Thyroid gland (tissue), 4 donors: ENCODE data around the gene MEAK7. TPM values are rescaled to one million over a fixed set of nuclear protein-coding genes. Genes with fewer than 3 reads are reported as not detected.

Experiments
- DNase-seq, 2 donors: peaks; one replicate each; pipeline ENCODE4 v3.0.0-alpha.2; 2019
- H3K27ac ChIP-seq, 3 donors: fragments of 200-600 bp; sonication (generic); 1 replicate in 2 of 3; 2 replicates in 1 of 3; pipeline ENCODE4 v1.5.1; 2016 to 2019; ENCODE audit warnings: mild to moderate bottlenecking in 1 of 3, moderate library complexity in 1 of 3
- H3K27me3 ChIP-seq: fragments of 200-600 bp; sonication (generic); one replicate; pipeline ENCODE4 v1.5.1; 2019
- H3K36me3 ChIP-seq, 2 donors: fragments of 200-600 bp; sonication (generic); one replicate each; pipeline ENCODE4 v1.5.1; 2016 to 2019
- H3K4me1 ChIP-seq, 2 donors: fragments of 200-600 bp; sonication (generic); one replicate each; pipeline ENCODE4 v1.5.1; 2017 to 2019
- H3K4me3 ChIP-seq, 3 donors: fragments of 200-600 bp; sonication (generic); replicated peaks in 1 of 3; 1 replicate in 2 of 3; 2 replicates in 1 of 3; pipeline ENCODE4 v1.5.1; 2016; ENCODE audit warnings: mild to moderate bottlenecking in 1 of 3
- H3K9me3 ChIP-seq: fragments of 200-600 bp; sonication (generic); one replicate; pipeline ENCODE4 v1.5.1; 2017
- POLR2A ChIP-seq, 2 donors: fragments of 450-650 bp; IDR thresholded peaks; one replicate each; pipeline ENCODE4 v1.6.1; 2017; ENCODE audit warnings: antibody characterized with exemption in 2 of 2, mild to moderate bottlenecking in 2 of 2, moderate library complexity in 1 of 2
- WGBS, 2 donors: methylation state at CpG; one replicate each; pipeline ENCODE4 v1.1.5; 2017; 5-methylcytosine and 5-hydroxymethylcytosine counted together
- intact Hi-C: fragments of 100-400 bp; cut with DNase I; formaldehyde crosslinking; loops from one replicate; pipeline ENCODE4 v1.15.1; 2023
- total RNA-seq, 4 donors: library from RNA; depleted of rRNA; stranded (reverse); fragments of >200 nt; gene quantifications; one replicate each; pipeline ENCODE4 v1.2.3, GENCODE V29; 2016
- TF ChIP-seq, protein P1 (sequence below), 6 experiments: fragments of 200-600 bp in 3 of 6; fragments of 450-650 bp in 3 of 6; sonication (generic) in 3 of 6; IDR thresholded peaks; one replicate each; pipeline ENCODE4 v1.5.1; 2016 to 2019; ENCODE audit warnings: antibody characterized with exemption in 6 of 6, mild to moderate bottlenecking in 2 of 6, inconsistent platforms in 1 of 6, moderate library complexity in 1 of 6

Gene MEAK7
- total RNA-seq, 4 donors from 2014 or later = 14.5 to 19.2 (median 16.3) TPM

- intact Hi-C loops = no loop called here
- no peak for DNase-seq
- no peak overlapping the region for H3K4me3 ChIP-seq
- H3K27me3 ChIP-seq = no peaks in the 10 kb centered on the region
- WGBS, 2 donors = 90 to 91% methylated on average over 13 of the region's 13 CpGs
- peaks cover 12 to 27% of the 10 kb centered on the region in 2 donors for H3K36me3 ChIP-seq
- no peaks in the 10 kb centered on the region for H3K9me3 ChIP-seq
- H3K4me1 ChIP-seq = peaks cover 5 to 6% of the 10 kb centered on the region in 2 donors
- no peak for TF ChIP-seq POLR2A (IDR thresholded peaks at IDR 0.05)
- TF ChIP-seq, protein P1, sequence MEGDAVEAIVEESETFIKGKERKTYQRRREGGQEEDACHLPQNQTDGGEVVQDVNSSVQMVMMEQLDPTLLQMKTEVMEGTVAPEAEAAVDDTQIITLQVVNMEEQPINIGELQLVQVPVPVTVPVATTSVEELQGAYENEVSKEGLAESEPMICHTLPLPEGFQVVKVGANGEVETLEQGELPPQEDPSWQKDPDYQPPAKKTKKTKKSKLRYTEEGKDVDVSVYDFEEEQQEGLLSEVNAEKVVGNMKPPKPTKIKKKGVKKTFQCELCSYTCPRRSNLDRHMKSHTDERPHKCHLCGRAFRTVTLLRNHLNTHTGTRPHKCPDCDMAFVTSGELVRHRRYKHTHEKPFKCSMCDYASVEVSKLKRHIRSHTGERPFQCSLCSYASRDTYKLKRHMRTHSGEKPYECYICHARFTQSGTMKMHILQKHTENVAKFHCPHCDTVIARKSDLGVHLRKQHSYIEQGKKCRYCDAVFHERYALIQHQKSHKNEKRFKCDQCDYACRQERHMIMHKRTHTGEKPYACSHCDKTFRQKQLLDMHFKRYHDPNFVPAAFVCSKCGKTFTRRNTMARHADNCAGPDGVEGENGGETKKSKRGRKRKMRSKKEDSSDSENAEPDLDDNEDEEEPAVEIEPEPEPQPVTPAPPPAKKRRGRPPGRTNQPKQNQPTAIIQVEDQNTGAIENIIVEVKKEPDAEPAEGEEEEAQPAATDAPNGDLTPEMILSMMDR (IDR thresholded peaks at IDR 0.05) = no peak
- H3K27ac ChIP-seq = no peak overlapping the region
Observed at GRCh38 chr16:84498859-84499620, 5.4 kb downstream of the MEAK7 start.

DNA sequence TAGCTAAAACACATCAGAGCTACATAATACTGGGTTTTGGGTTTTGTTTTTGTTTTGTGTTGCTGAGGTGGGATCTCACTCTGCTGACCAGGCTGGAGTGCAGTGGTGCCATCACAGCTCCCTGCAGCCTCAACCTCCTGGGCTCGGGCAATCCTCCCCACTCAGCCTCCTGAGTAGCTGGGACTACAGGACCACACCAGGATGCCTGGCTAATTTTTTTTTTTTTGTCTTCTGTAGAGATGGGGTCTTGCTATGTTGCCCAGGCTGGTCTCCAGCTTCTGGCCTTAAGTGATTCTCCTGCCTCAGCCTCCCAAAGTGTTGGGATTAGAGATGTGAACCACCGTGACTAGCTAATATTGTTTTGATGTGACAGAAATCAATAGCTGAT lies 6.2 kb downstream of the MEAK7 start:
- Histone ChIP-seq H3K4me1 (no peaks in the 10 kb centered on the region), H3K36me3 (peaks cover 14 to 31% of the 10 kb centered on the region in 2 donors)

GRCh38 chr16:84497418-84498222 lies 6.8 kb downstream of the MEAK7 start:
- no peak for DNase-seq
- TF ChIP-seq, protein P1 (IDR thresholded peaks at IDR 0.05) = no peak
- TF ChIP-seq POLR2A (IDR thresholded peaks at IDR 0.05) = no peak
- WGBS, 2 donors = 92 to 94% methylated on average over 18 of the region's 18 CpGs
- peaks cover 18 to 31% of the 10 kb centered on the region in 2 donors for H3K36me3 ChIP-seq
- H3K4me1 ChIP-seq = no peaks in the 10 kb centered on the region
- H3K4me3 ChIP-seq = no peak overlapping the region
- no peak overlapping the region for H3K27ac ChIP-seq
- intact Hi-C loops = no loop called here
- H3K27me3 ChIP-seq = no peaks in the 10 kb centered on the region
- H3K9me3 ChIP-seq = no peaks in the 10 kb centered on the region

More for the DNA sequence above, 6.2 kb downstream of the MEAK7 start:
- no peak overlapping the region for H3K4me3 ChIP-seq
- no peak overlapping the region for H3K27ac ChIP-seq
- intact Hi-C loops = no loop called here
- WGBS, 2 donors = 94 to 96% methylated on average over 2 of the region's 2 CpGs
- no peak for DNase-seq
- no peaks in the 10 kb centered on the region for H3K9me3 ChIP-seq
- no peaks in the 10 kb centered on the region for H3K27me3 ChIP-seq
- no peak for TF ChIP-seq POLR2A (IDR thresholded peaks at IDR 0.05)
- TF ChIP-seq, protein P1 (IDR thresholded peaks at IDR 0.05) = no peak

- H3K4me1 ChIP-seq = no peaks in the 10 kb centered on the region
- DNase-seq = no peak
- intact Hi-C loops = no loop called here
- H3K4me3 ChIP-seq = no peak overlapping the region
- no peaks in the 10 kb centered on the region for H3K9me3 ChIP-seq
- H3K36me3 ChIP-seq = peaks cover 18 to 31% of the 10 kb centered on the region in 2 donors
- TF ChIP-seq, protein P1 (IDR thresholded peaks at IDR 0.05) = no peak
- TF ChIP-seq POLR2A (IDR thresholded peaks at IDR 0.05) = no peak
- WGBS, 2 donors = 96 to 97% methylated on average over 3 of the region's 3 CpGs
- H3K27ac ChIP-seq = no peak overlapping the region
- no peaks in the 10 kb centered on the region for H3K27me3 ChIP-seq
Observed at GRCh38 chr16:84496991-84497390, 7.5 kb downstream of the MEAK7 start.

- Histone ChIP-seq H3K27ac (no peak overlapping the region), H3K4me3 (no peak overlapping the region), H3K27me3 (no peaks in the 10 kb centered on the region), H3K4me1 (no peaks in the 10 kb centered on the region), H3K36me3 (peaks cover 18 to 31% of the 10 kb centered on the region in 2 donors), H3K9me3 (no peaks in the 10 kb centered on the region)
- no peak for DNase-seq
- intact Hi-C loops = no loop called here
- TF ChIP-seq POLR2A (IDR thresholded peaks at IDR 0.05) = no peak
- TF ChIP-seq, protein P1 (IDR thresholded peaks at IDR 0.05) = no peak
- WGBS, 2 donors = 97 to 99% methylated on average over 11 of the region's 11 CpGs
Observed at GRCh38 chr16:84495506-84495905, 9.0 kb downstream of the MEAK7 start.
